HL-60 (cell line): ENCODE measurements around the gene PALLD.

ENCODE experiments used
- DNase-seq, 2 experiments: peaks; one replicate each; pipeline ENCODE4 v3.0.0-alpha.2; 2010 to 2020; ENCODE audit warnings: low read depth in 1 of 2, low spot score in 1 of 2
- H3K27ac ChIP-seq: fragments of 250-450 bp; sonication (Bioruptor Pico); replicated peaks from 2 replicates; pipeline ENCODE4 v1.5.1; 2020; ENCODE audit warnings: mild to moderate bottlenecking, moderate library complexity
- H3K27me3 ChIP-seq: fragments of 250-450 bp; sonication (Bioruptor Pico); 2 replicates; pipeline ENCODE4 v1.5.1; 2021; ENCODE audit warnings: mild to moderate bottlenecking, moderate library complexity; ENCODE audit not compliant: insufficient read depth, poor library complexity, severe bottlenecking
- H3K4me3 ChIP-seq: replicated peaks from 2 replicates; pipeline ENCODE4 v1.5.1; 2011; ENCODE audit warnings: mild to moderate bottlenecking, control low read depth, low read length; ENCODE audit not compliant: insufficient read depth
- CTCF ChIP-seq: IDR thresholded peaks from one replicate; pipeline ENCODE4 v1.5.1; 2011; ENCODE audit warnings: low read length, control low read depth, inconsistent platforms; ENCODE audit not compliant: insufficient read depth
- GABPA ChIP-seq: IDR thresholded peaks from 2 replicates; pipeline ENCODE4 v1.6.1; 2012; ENCODE audit warnings: low read depth
- POLR2AphosphoS5 ChIP-seq: IDR thresholded peaks from 2 replicates; pipeline ENCODE4 v1.6.1; 2012; ENCODE audit warnings: low read depth
- SPI1 ChIP-seq: IDR thresholded peaks from 2 replicates; pipeline ENCODE4 v1.6.1; 2012; ENCODE audit warnings: low read depth, mild to moderate bottlenecking, borderline replicate concordance
- TF ChIP-seq, protein P1 (sequence below): IDR thresholded peaks from 2 replicates; pipeline ENCODE4 v1.6.1; 2012; ENCODE audit warnings: low read depth; ENCODE audit not compliant: insufficient replicate concordance

PALLD gene

GRCh38 chr4:168621806-168622589 lies 125.1 kb downstream of the PALLD start:
- no peak for TF ChIP-seq CTCF
- TF ChIP-seq GABPA = no peak
- TF ChIP-seq, protein P1, sequence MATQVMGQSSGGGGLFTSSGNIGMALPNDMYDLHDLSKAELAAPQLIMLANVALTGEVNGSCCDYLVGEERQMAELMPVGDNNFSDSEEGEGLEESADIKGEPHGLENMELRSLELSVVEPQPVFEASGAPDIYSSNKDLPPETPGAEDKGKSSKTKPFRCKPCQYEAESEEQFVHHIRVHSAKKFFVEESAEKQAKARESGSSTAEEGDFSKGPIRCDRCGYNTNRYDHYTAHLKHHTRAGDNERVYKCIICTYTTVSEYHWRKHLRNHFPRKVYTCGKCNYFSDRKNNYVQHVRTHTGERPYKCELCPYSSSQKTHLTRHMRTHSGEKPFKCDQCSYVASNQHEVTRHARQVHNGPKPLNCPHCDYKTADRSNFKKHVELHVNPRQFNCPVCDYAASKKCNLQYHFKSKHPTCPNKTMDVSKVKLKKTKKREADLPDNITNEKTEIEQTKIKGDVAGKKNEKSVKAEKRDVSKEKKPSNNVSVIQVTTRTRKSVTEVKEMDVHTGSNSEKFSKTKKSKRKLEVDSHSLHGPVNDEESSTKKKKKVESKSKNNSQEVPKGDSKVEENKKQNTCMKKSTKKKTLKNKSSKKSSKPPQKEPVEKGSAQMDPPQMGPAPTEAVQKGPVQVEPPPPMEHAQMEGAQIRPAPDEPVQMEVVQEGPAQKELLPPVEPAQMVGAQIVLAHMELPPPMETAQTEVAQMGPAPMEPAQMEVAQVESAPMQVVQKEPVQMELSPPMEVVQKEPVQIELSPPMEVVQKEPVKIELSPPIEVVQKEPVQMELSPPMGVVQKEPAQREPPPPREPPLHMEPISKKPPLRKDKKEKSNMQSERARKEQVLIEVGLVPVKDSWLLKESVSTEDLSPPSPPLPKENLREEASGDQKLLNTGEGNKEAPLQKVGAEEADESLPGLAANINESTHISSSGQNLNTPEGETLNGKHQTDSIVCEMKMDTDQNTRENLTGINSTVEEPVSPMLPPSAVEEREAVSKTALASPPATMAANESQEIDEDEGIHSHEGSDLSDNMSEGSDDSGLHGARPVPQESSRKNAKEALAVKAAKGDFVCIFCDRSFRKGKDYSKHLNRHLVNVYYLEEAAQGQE = no peak
- TF ChIP-seq SPI1 = no peak
- TF ChIP-seq POLR2AphosphoS5 = no peak
- DNase-seq = no peak
- Histone ChIP-seq H3K27ac (no peak overlapping the region), H3K4me3 (no peak overlapping the region), H3K27me3 (peaks cover 5% of the 10 kb centered on the region)

DNA sequence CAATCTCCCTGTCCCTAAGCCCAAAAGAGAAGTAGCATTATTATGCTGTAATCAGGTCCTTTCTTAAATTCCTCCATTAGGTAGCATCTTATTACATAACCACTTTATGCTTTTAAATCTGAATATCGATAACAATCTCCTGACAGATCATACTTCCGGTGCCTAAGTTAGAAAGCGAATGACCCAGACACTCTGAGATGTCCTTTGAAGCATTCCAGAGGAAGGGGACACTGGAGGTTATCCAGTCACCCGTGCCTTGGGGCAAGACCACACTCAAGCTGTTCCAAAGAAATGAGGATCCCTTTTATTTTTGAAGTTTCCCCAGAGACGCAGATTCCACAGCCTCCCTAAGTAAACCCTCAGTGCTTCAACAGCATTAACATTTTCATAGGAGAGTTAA lies 125.7 kb downstream of the PALLD start:
- Histone ChIP-seq H3K4me3 (no peak overlapping the region), H3K27ac (no peak overlapping the region), H3K27me3 (peaks cover 4% of the 10 kb centered on the region)
- TF ChIP-seq, protein P1 = no peak
- TF ChIP-seq CTCF (no peak), SPI1 (no peak)
- DNase-seq = no peak

DNA sequence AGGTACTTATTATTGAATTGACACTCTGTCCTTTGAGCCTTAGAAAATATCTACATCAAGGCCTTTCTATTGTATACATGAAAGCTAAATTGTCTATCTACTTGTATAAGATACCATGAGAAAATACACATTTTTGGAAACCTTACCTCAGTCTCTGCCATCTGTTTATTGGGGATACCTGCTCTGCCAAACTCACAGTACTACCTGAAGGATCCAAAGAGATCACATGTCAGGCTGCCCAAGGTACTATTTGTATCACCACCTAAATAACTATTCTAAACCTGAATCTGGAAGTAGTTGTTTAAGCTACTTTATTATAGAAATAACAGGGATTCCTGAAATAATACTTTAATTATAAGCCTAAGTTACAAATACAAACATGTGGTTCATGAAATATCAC lies 126.2 kb downstream of the PALLD start:
- DNase-seq = no peak
- TF ChIP-seq CTCF = no peak
- no peak for TF ChIP-seq GABPA
- no peak for TF ChIP-seq SPI1
- TF ChIP-seq POLR2AphosphoS5 = no peak
- Histone ChIP-seq H3K27me3 (peaks cover 2% of the 10 kb centered on the region), H3K4me3 (no peak overlapping the region), H3K27ac (no peak overlapping the region)

- Histone ChIP-seq H3K27me3 (peaks cover 2% of the 10 kb centered on the region), H3K4me3 (no peak overlapping the region), H3K27ac (no peak overlapping the region)
- TF ChIP-seq POLR2AphosphoS5 (no peak), GABPA (no peak), SPI1 (no peak), CTCF (no peak)
- TF ChIP-seq, protein P1 = no peak
- no peak for DNase-seq
These were observed 126.6 kb downstream of the PALLD start for GRCh38 chr4:168623484-168623883.
